ENCODE measurements around the gene TMCO1. TPM values are rescaled to one million over a fixed set of nuclear protein-coding genes. Genes with fewer than 3 reads are reported as not detected.

The TMCO1 gene
- total and polyA plus RNA-seq, 2 of the 13 experiments (the other 11 are each of a cell fraction or from before 2014, with no cell fraction given): 106 to 119 TPM

DNA sequence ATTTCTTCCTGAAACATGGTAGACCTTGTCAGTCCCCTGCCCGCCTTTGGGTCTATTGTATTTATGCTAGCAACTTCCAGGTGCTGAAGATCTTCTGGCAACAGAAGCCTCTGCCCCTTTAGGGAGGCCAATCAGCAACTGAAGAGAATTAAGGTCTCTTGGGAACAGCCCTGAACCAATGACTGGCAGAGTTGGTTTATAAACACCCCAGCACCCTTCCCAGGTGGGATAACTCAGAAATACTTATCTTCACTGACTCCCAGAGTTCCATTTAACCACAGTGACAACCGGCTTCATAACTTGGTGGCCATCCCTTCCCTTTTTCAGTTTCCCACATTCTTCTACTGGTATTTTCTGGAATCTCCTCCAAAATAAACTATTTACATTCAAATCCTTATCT, 27.2 kb upstream of the TMCO1 start:
- BruUV-seq (replicated peaks): no TSS peak
- H2AFZ ChIP-seq (ENCODE audit: low read length): no peak overlapping the region
- H3K4me3 ChIP-seq (replicated peaks in 1 of 3; ENCODE audit: insufficient read depth in 1 of 3, low read depth in 2 of 3, low read length in 3 of 3): no peak overlapping the region
- in situ Hi-C loops (cut with HindIII; ENCODE audit: extremely low pct_ligation_motif_present, low pct_unique_long_range_greater_than_20kb) (no loop called here), intact Hi-C loops (cut with micrococcal nuclease; ENCODE audit: unreplicated experiment) (no loop called here)
- TF ChIP-seq CHCHD3 (CRISPR knock-in tag; IDR thresholded peaks at IDR 0.05): no peak
- no peak for TF ChIP-seq ZNF557 (CRISPR knock-in tag; IDR thresholded peaks at IDR 0.05)
- TF ChIP-seq FOSL1 (CRISPR knock-in tag; IDR thresholded peaks at IDR 0.05; ENCODE audit: borderline replicate concordance): no peak
- no peak for TF ChIP-seq NFIB (CRISPR knock-in tag; IDR thresholded peaks at IDR 0.05; ENCODE audit: borderline replicate concordance)
- TF ChIP-seq FOXK1 (CRISPR knock-in tag; IDR thresholded peaks at IDR 0.05; ENCODE audit: borderline replicate concordance, low read depth): no peak
- TF ChIP-seq SATB2 (CRISPR knock-in tag; IDR thresholded peaks at IDR 0.05): no peak
- TF ChIP-seq ZNF569 (CRISPR knock-in tag; IDR thresholded peaks at IDR 0.05; ENCODE audit: borderline replicate concordance): no peak
- TF ChIP-seq ZEB1 (IDR thresholded peaks at IDR 0.05; ENCODE audit: insufficient replicate concordance, low read depth): no peak
- TF ChIP-seq SMAD9 (CRISPR knock-in tag; IDR thresholded peaks at IDR 0.05): no peak
- TF ChIP-seq ZNF331 (CRISPR knock-in tag; IDR thresholded peaks at IDR 0.05): no peak
- no peak for TF ChIP-seq STAG1 (CRISPR knock-in tag; IDR thresholded peaks at IDR 0.05)
- no peak for TF ChIP-seq MTF1 (CRISPR knock-in tag; IDR thresholded peaks at IDR 0.05)
- no peaks in the 10 kb centered on the region for H3K9me3 ChIP-seq (ENCODE audit: low read length)
- ATAC-seq: no peak
- FAIRE-seq: no peak
- no peaks in the 10 kb centered on the region for H3K36me3 ChIP-seq (replicated peaks in 1 of 2; ENCODE audit: control insufficient read depth in 1 of 2, insufficient read depth in 2 of 2, low read length in 2 of 2)
- POLR2A ChIA-PET: no interaction called here
- 4% methylated on average over 2 of the region's 2 CpGs for WGBS (ENCODE audit: low lambda C conversion rate)
- DNase-seq (ENCODE audit: low spot score): no peak
- H3K4me2 ChIP-seq (ENCODE audit: low read depth, low read length): no peak overlapping the region
- 0 out of 2 replicates have a peak, but pooled peaks cover 5% of the 10 kb centered on the region for H3K4me1 ChIP-seq (ENCODE audit: insufficient read depth, low read length)
- CTCF ChIA-PET (ENCODE audit: low intra/inter-chr PET ratio, low total read pairs): no interaction called here
- H3K9ac ChIP-seq (ENCODE audit: insufficient read depth, low read depth, low read length): no peak overlapping the region
- H3K27me3 ChIP-seq (ENCODE audit: control insufficient read depth in 1 of 2, insufficient read depth in 2 of 2, low read length in 2 of 2): no peaks in the 10 kb centered on the region; a peak in 1 of 5 replicates
- no peaks in the 10 kb centered on the region for H4K20me1 ChIP-seq (ENCODE audit: insufficient read depth, low read length)
- no peaks in the 10 kb centered on the region for H3K79me2 ChIP-seq (ENCODE audit: insufficient read depth, low read length)
- H3K27ac ChIP-seq (ENCODE audit: extremely low read length, insufficient read depth, low read length): no peak overlapping the region

All from HepG2 (cell line).